ENCODE data around the gene ZBTB8B.
A peak's percentile ranks its signal among the peaks of the same experiment; 100 is the strongest.
"Not testable (repeated sequence)": the region's sequence is repeated elsewhere in the genome, so short reads cannot be mapped to it uniquely, and the experiment has no call there.

The ZBTB8B gene

GRCh38 chr1:32464716-32465577, at the start of gene ZBTB8B:
Gene ZBTB8B (plus strand): TSS chr1:32465072. CDS start chr1:32470625, 5,553 bp downstream.
- no peak for DNase-seq

DNA sequence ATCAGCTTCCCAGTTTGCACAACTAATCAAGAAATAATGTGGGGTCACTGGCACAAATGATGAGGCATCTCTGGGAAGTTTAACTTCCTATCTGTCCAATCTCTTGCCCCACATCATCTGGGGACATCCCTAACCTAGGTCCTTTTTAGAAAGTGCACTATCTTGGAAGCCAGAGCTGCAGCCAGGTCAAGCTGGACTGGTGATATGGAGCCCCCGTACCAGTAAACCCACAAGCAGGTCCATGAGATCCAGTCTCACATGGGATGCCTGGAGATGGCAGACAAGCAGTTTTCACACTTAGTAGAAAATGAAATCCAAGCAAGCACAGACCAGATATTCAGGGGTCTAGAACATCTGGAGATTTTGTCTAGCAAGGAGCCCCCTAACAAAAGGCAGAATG, 43.1 kb upstream of the ZBTB8B start:
- no peak for DNase-seq

- no peak for DNase-seq
These were observed 38.2 kb upstream of the ZBTB8B start for GRCh38 chr1:32426489-32427255.

- no peak for DNase-seq
These were observed 37.5 kb upstream of the ZBTB8B start for GRCh38 chr1:32427264-32427963.

DNA sequence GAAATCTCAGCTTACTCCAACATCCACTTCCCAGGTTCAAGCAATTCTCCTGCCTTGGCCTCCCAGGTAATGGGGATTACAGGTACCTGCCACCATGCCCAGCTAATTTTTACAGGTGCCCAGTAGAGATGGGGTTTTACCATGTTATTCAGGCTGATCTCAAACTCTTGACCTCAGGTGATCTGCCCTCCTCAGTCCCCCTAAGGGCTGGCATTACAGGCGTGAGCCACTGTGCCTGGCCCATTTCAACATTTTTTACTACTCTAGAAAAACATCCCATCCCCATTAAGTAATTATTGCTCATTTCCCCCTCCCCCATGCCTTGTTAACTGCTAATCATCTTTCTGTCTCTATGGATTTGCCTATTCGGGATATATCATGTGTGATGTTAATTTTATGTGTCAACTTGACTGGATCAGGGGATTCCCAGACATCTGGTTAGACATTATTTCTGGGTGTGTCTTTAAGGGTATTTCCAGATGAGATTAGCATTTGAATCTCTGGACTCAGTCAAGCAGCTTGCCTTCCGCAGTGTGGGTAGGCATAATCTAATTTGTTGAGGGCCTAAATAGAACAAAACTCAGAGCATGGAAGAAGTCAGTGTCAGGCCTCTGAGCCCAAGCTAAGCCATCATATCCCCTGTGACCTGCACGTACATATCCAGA, 33.0 kb upstream of the ZBTB8B start:
- peak; percentile 29 for DNase-seq

DNA sequence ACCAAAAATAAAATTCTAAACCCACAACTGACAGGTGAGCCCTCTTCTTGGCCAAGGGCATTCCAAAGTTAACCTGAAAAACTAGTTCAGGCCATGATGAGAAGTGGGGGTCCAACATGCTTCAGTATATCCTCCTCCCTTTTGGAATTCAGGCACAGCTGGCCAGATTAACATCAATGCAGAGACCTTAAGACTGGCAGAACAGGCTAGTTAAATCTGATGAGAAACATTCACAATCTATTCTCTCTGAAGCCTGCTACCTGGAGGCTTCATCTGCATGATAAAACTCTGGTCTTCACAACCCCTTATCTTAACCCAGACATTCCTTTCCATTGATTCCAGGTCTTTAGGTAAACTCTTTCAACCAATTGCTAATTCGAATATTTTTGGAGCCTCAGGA, 26.7 kb upstream of the ZBTB8B start:
- no peak for DNase-seq

- DNase-seq: not testable (repeated sequence)
These were observed 26.1 kb upstream of the ZBTB8B start for GRCh38 chr1:32438777-32439176.

DNA sequence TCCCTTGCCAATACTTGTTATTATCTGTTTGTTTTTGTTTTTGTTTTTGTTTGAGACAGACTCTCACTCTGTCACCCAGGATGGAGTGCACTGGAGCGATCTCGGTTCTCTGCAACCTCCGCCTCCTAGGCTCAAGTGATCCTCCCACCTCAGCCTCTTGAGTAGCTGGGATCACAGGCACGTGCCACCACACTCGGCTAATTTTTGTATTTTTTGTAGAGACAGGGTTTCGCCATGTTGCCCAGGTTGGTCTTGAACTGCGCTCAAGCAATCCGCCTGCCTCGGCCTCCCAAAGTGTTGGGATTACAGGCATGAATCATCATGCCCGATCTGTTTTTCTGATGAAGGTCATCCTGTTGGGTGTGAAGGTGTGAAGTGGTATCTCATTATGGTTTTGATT, 23.4 kb upstream of the ZBTB8B start:
- DNase-seq: not testable (repeated sequence)

DNA sequence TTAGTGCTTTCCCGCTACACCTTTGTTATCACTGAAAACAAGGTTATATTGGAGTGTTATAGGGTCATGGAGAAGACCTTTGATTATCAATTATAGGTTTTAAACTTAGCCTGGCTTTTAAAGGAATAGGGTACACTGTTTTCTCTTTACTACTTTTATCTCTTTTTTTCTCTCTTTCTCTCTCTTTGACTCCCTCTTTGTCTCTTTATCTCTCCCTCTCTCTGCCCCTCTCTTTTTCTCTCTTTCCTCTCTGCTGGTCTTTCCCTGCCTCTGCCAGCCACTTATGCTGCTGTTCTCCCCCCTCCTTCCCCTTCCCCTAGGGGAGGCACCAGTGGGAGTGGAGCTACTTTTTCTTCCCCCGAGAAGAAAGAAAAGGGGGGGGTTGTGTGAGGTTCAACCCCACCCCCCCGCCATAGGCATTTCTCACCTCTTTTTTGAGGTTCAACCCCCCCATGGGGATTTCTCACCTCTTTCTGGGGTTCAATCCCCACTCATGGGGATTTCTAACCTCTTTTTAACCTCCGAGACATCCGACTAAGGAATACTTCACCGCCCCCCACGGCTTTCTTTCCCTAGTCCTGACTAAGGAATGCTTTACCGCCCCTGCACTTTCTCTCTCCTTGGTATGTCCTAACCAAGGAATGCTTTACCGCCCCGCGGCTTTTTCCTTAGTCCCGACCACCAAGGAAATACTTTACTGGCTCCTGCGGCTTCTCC, 17.2 kb upstream of the ZBTB8B start:
- DNase-seq: no peak

- DNase-seq: peak; percentile 70
These were observed 16.6 kb upstream of the ZBTB8B start for GRCh38 chr1:32448186-32448772.

GRCh38 chr1:32448773-32449456, 16.0 kb upstream of the ZBTB8B start:
- peak; percentile 10 for DNase-seq

DNA sequence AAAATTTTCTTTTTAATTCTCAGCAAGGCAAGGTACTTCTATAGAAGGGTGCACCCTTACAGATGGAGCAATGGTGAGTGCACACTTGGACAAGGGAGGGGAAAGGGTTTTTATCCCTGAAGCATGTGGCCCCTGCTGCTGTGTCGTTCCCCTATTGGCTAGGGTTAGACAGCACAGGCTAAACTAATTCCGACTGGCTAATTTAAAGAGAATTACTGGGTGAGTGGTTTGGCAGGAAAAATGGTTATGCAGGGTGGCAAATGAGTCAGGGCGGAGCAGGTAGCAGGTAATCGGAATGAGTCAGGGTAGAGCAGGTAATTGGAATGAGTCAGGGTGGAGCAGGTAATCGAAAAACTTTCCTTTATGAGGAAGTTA, 15.4 kb upstream of the ZBTB8B start:
- not testable (repeated sequence) for DNase-seq

DNA sequence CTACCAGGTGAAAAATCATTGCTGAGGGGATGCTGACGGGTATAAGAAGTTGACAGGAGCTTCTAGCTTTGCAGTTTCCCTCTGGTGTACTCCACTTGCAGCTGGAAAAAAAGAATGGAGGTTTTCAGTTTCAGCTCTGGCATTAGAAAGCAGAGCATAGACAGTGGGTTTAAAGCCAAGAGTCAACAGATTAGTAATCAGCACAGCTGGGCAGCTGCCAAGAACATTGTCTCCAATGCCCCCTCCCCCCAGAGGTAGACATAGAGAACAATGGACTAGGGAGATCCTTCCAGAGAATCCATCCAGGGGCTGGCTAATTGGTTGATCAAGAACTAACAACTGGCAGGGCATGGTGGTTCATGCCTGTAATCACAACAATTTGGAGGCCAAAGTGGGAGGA, 10.1 kb upstream of the ZBTB8B start:
- DNase-seq: no peak

DNA sequence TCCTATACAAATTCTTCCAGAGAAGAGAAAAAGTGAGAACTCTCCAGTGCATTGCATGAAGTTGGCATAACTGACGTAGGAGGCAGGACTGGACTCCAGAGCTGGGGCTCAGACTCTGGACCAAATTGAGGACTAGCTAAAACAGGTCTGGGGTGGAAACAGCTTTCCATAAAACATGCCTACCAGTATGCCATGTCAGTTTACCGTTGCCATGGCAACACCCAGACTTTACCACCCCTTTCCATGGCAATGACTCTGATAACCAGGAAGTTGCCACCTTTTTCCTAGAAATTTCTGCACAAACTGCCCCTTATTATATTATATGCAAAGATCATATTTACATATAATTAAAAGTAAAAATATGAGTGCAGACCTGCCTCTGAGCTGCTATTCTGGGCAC, 8.9 kb upstream of the ZBTB8B start:
- DNase-seq: no peak

DNA sequence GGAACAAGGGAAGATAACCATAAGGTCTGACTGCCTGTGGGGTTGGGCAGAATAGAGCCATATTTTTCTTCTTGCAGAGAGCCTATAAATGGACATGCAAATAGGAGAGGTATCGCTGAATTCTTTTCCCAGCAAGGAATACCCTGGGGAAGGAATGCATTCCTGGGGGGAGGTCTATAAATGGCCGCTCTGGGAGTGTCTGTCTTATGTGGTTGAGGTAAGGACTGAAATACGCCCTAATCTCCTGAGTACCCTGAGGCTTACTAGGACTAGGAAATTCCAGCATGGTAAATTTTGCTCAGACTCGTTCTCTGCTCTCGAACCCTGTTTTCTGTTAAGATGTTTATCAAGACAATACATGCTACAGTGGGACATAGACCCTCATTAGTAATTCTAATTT, 6.1 kb upstream of the ZBTB8B start:
- not testable (repeated sequence) for DNase-seq

GRCh38 chr1:32462977-32463376, 1.9 kb upstream of the ZBTB8B start:
- not testable (repeated sequence) for DNase-seq

- DNase-seq: peak; percentile 3
These were observed 619 bp upstream of the ZBTB8B start for GRCh38 chr1:32464191-32464715.

DNA sequence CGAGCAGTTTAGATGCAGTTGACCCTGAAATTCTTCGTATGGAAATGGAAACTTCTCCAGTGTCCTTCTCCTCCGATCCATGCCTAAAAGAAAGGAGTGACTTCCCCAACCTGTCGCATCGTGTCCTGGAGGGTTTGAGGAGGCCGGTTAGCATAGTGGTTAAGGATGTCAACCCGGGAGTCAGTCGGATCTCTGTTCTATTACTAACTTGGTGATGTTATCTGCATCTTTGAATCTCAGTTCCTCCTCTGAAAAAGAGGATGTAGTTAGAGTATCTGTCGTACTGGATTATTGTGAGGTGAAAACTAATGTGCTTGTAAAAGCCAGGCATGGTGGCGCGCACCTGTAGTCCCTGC, 684 bp downstream of the ZBTB8B start:
- DNase-seq: peak; percentile 22

DNA sequence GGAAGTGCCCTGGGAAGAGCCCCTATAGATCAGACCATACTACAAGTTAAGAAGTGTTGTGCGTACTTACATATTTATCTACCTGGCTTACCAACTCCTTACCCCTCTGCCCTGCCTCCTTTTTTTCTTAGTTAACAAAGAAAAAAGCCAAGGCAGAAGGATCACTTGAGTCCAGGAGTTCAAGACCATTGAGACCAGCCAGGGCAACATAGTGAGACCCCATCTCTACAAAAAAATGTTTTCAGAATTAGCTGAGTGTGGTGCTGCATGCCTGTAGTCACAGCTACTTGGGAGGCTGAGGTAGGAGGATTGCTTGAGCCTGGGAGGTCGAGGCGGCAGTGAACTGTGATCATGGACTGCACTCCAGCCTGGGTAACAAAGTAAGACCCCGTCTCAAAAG, 1.9 kb downstream of the ZBTB8B start:
- no peak for DNase-seq

DNA sequence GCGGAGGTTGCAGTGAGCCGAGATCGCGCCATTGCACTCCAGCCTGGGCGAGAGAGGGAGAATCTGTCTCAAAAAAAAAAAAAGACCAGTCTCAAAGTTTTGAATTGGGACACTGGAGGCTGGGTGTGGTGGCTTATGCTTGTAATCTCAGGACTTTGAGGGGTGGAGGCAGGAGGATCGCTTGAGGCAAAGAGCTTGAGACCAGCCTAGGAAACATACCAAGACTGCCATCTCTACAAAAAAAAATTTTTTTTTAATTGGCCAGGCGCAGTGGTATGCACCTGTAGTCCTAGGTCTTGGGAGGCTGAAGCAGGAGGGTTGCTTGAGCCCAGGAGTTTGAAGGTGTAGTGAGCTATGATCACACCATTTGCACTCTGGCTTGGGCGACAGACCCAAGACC, 3.9 kb downstream of the ZBTB8B start:
- no peak for DNase-seq

GRCh38 chr1:32470431-32470830, 5.6 kb downstream of the ZBTB8B start:
- no peak for DNase-seq

Data from suppressor macrophage treated with lipopolysaccharide for 4 hours (primary cell).